WI38 (cell line): ENCODE measurements around the gene NPC2.
A peak's percentile ranks its signal among the peaks of the same experiment; 100 is the strongest.

ENCODE experiments used
- H3K4me3 ChIP-seq: 2 replicates; pipeline ENCODE4 v1.5.1; 2011; ENCODE audit warnings: low read depth, mild to moderate bottlenecking, control low read depth, low read length
- TF ChIP-seq, protein P1 (sequence below): IDR thresholded peaks from 2 replicates; pipeline ENCODE4 v1.5.1; 2012; ENCODE audit warnings: low read depth, mild to moderate bottlenecking, control low read depth, low read length

NPC2 gene

DNA sequence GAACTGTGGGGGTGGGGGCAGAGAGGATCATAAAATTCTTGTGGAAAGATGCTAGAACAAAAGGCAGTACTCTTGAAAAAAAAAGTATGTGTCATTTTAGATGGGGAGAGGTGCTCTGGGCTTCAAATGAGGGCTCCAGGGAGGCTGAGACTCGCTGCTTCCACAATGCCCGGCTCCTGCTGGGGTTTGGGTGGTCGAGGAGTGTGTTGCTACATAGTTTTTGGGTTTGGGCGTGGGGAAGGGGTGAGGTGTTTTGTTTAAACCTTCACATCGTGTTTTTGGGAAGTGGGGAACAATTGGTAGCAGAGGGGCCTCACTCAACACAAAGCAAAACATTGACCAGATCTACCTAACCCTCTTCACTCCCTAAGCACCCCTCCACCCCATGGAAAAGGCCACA is 8.6 kb upstream of the NPC2 start:
- H3K4me3 ChIP-seq = no peak overlapping the region
- TF ChIP-seq, protein P1, sequence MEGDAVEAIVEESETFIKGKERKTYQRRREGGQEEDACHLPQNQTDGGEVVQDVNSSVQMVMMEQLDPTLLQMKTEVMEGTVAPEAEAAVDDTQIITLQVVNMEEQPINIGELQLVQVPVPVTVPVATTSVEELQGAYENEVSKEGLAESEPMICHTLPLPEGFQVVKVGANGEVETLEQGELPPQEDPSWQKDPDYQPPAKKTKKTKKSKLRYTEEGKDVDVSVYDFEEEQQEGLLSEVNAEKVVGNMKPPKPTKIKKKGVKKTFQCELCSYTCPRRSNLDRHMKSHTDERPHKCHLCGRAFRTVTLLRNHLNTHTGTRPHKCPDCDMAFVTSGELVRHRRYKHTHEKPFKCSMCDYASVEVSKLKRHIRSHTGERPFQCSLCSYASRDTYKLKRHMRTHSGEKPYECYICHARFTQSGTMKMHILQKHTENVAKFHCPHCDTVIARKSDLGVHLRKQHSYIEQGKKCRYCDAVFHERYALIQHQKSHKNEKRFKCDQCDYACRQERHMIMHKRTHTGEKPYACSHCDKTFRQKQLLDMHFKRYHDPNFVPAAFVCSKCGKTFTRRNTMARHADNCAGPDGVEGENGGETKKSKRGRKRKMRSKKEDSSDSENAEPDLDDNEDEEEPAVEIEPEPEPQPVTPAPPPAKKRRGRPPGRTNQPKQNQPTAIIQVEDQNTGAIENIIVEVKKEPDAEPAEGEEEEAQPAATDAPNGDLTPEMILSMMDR = no peak

DNA sequence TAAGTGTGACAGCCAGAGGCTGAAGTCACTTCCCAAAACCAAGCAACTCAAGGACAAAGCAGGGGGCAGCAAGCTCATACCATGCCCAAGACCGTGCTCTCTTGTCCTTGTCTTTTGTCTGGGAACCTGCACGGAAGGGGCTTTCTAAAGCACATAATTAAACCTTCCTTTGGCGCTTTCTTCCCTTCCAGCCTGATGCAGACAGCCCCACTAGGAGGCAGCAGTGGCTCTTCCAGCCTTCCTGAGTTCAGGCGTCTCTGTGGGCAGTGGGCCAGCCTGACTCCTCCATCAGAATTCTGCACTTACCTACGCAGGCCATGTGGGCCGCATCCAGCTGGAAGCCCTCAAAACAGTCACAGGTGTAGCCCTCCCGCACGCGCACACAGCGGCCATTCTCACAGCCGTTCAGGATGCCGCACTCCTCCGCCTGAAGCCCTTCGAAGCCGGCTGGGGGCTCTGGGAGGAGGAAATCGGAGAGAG is 8.1 kb upstream of the NPC2 start:
- TF ChIP-seq, protein P1 = peak; percentile 81
- no peak overlapping the region for H3K4me3 ChIP-seq

- TF ChIP-seq, protein P1 = no peak
- no peak overlapping the region for H3K4me3 ChIP-seq
Observed at GRCh38 chr14:74500417-74501134, 7.5 kb upstream of the NPC2 start.

DNA sequence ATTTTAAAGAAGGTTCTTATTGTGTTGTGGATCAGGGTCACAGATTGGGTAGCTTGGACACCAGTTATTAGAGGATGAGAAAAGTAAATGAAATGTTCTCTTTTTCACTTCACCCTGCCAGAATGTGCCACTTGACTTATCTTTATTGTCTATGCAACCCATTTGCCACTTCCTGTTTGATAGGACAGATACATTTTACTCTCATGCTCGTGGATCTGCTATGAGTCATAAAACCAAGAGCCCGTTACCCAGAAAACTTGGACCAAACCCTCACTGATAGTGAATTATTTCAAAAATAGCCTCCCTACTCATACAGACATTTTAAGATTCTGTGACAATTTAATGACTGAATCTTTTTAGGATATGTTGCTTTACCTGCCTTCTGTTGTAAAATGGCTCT is 2.3 kb upstream of the NPC2 start:
- no peak overlapping the region for H3K4me3 ChIP-seq
- TF ChIP-seq, protein P1 = no peak

DNA sequence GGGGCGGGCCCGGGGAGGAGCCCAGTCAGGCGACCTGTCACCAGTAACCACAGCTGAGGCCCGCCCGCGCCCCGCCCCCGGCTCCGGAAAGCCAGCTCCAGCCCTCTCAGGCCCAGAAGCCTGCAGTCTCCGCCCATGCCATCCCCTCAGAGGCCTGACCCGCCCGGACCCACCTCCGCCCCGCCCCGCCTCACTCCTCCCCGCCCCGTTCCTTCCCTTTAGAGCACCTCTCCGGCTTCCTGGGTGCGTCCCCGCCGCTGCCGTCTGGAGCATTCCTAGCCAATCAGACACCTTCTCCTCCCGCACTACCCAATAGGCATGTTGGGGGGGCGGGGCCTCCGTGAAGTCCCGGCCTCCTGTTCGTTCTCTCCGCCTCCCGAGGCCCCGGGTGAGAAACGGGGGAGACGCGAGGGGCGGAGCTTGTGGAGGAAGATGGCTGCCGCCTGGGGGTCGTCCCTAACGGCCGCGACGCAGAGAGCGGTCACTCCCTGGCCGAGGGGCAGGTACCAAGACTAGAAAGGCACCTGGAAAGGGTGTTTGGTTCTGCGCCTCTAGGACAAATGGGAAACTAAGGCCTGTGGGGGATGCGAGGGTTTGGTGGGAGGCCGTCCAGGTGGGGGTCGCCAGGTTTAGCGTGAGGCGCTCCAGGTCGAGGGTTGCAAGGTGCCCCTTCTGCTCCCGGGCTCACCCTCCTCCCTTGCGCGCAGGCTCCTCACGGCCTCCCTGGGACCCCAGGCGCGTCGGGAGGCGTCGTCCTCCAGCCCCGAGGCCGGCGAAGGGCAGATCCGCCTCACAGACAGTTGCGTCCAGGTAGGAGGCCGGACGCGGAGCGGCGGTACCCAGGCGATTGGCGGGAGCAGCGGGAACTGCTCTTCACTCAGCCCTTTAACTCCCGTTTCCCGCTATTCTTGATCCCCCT is 497 bp upstream of the NPC2 start, which contains the start of gene ISCA2:
ISCA2 (plus strand) TSS at position 423 of the 919 bp plus-strand sequence; CDS start at position 433, 10 bp downstream.
- peak within 1 kb of the TSS; percentile 85 for H3K4me3 ChIP-seq
- TF ChIP-seq, protein P1 = no peak

DNA sequence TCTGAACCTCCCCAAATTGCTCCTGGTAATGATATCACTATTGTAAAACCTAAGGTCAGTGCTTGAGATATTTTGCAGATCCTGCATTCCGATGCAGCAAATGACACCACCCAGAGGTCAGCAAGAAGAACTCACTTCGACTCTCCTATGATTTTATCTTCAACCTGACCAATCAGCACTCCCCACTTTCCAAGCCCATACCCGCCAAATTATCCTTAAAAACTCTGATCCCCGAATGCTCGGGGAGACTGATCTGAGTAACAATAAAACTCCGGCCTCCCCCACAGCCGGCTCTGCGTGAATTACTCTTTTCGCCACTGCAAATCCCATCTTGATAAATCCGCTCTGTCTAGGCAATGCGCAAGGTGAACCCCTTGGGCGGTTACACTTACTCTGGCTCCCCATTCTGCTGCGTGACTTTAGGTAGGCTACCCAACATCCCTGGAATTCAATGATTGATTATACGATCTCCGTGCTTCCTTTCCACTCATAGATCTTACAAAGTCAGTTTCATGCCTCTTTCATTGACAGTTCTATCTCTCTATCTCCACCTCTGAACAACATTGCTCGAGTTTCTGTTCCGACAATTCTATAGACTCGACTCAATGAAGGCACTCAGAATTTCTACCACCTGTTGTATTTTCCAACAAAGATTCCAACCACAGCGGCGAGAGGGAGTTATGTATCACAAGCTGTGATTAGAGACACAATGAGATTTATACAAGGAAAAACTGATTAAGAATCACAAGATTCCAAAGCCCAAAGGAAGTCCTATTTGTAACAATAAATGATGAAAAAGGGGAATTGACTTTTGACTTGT is 939 bp downstream of the NPC2 start:
- H3K4me3 ChIP-seq = peak overlapping the region; percentile 85
- TF ChIP-seq, protein P1 = no peak
